Peyer's patch (tissue), 4 donors: ENCODE results near the gene C1QC. TPM values are rescaled to one million over a fixed set of nuclear protein-coding genes. Genes with fewer than 3 reads are reported as not detected.

Experiments used
- DNase-seq, 3 donors: peaks; one replicate each; pipeline ENCODE4 v3.0.0-alpha.2; 2017 to 2019
- H3K27ac ChIP-seq, 4 donors: fragments of 200-600 bp; sonication (generic); one replicate each; pipeline ENCODE4 v1.5.1; 2016 to 2019
- H3K27me3 ChIP-seq, 2 donors: fragments of 200-600 bp; sonication (generic); one replicate each; pipeline ENCODE4 v1.5.1; 2019
- H3K36me3 ChIP-seq, 3 donors: fragments of 200-600 bp; sonication (generic); one replicate each; pipeline ENCODE4 v1.5.1; 2016 to 2019
- H3K4me1 ChIP-seq, 4 donors: fragments of 200-600 bp; sonication (generic); one replicate each; pipeline ENCODE4 v1.5.1; 2016 to 2019
- H3K4me3 ChIP-seq, 4 donors: fragments of 200-600 bp; sonication (generic); 1 replicate in 3 of 4; 2 replicates in 1 of 4; pipeline ENCODE4 v1.5.1; 2016 to 2019; ENCODE audit warnings: mild to moderate bottlenecking in 1 of 4
- H3K9me3 ChIP-seq, 4 donors: fragments of 200-600 bp; sonication (generic); one replicate each; pipeline ENCODE4 v1.5.1; 2016 to 2019; ENCODE audit warnings: mild to moderate bottlenecking in 1 of 4
- CTCF ChIP-seq, 6 experiments: fragments of 450-650 bp in 4 of 6; fragments of 200-600 bp in 2 of 6; sonication (generic) in 1 of 6; IDR thresholded peaks; one replicate each; pipeline ENCODE4 v1.5.1; 2017 to 2019; ENCODE audit warnings: antibody characterized with exemption in 6 of 6, mild to moderate bottlenecking in 3 of 6, moderate library complexity in 1 of 6
- POLR2A ChIP-seq, 2 donors: fragments of 450-650 bp; IDR thresholded peaks; one replicate each; pipeline ENCODE4 v1.5.1; 2017; ENCODE audit warnings: antibody characterized with exemption in 2 of 2, mild to moderate bottlenecking in 2 of 2, moderate library complexity in 2 of 2
- total RNA-seq, 4 donors: library from RNA; depleted of rRNA; stranded (reverse); fragments of >200 nt; gene quantifications; one replicate each; pipeline ENCODE4 v1.1.0, GENCODE V29; 2016

The C1QC gene
- total RNA-seq, 4 donors from 2014 or later, result 30.1 to 85.0 (median 50.0) TPM

DNA sequence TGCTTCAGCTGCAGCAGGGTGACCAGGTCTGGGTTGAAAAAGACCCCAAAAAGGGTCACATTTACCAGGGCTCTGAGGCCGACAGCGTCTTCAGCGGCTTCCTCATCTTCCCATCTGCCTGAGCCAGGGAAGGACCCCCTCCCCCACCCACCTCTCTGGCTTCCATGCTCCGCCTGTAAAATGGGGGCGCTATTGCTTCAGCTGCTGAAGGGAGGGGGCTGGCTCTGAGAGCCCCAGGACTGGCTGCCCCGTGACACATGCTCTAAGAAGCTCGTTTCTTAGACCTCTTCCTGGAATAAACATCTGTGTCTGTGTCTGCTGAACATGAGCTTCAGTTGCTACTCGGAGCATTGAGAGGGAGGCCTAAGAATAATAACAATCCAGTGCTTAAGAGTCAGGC lies 4.1 kb upstream of the C1QC start:
- no peaks in the 10 kb centered on the region for H3K9me3 ChIP-seq
- H3K27ac ChIP-seq, result no peak overlapping the region
- DNase-seq, result peak in 1 of 3 donors; percentile 49
- no peaks in the 10 kb centered on the region for H3K27me3 ChIP-seq
- H3K4me1 ChIP-seq, result no peaks in the 10 kb centered on the region
- peak overlapping the region in 1 of 4 donors; percentile 35 for H3K4me3 ChIP-seq
- H3K36me3 ChIP-seq, result no peaks in the 10 kb centered on the region
- TF ChIP-seq POLR2A (IDR thresholded peaks at IDR 0.05) (no peak), CTCF (IDR thresholded peaks at IDR 0.05) (no peak)

GRCh38 chr1:22641247-22641646 lies 2.2 kb upstream of the C1QC start:
- no peak for TF ChIP-seq CTCF (IDR thresholded peaks at IDR 0.05)
- no peak for TF ChIP-seq POLR2A (IDR thresholded peaks at IDR 0.05)
- Histone ChIP-seq H3K4me3 (no peak overlapping the region), H3K4me1 (no peaks in the 10 kb centered on the region), H3K27ac (no peak overlapping the region), H3K27me3 (no peaks in the 10 kb centered on the region), H3K9me3 (no peaks in the 10 kb centered on the region), H3K36me3 (no peaks in the 10 kb centered on the region)
- no peak for DNase-seq

DNA sequence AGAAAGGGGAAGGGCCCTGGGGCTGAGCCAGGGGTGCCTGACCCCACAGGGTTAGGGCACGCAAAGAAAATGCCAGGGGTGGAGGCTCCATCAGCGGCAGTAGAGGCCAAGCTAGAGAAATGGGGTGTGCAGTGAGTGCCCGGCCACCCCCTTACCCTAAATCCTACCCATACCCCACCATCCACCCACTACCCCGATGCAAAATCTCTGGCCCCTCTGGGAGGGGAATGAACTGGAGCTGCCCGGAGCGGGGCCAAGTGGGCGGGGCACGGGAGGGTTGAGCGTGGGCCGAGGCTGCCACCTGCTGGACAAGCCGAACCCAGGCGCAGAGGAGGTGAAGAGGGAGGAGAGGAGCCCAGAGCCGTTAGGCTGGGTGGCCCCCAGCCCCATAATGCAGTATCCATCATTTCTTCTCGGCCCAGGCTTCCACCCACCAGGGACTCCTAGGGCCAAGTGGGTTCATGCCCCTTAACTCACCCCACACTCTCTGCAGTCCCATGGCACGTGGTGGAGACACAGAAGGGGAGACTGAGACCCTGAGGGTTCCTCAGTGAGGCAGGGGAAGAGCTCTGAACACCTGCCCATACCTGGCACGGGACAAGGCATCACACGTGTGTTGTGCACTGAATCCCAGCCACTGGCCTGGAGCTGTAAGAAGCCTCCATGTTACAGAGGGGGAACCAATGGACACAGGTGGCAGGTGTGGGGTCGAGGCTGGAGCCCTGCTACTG lies 1.4 kb upstream of the C1QC start:
- TF ChIP-seq CTCF (IDR thresholded peaks at IDR 0.05) (peak; percentile 52 to 90 (median 86)), POLR2A (IDR thresholded peaks at IDR 0.05) (no peak)
- no peaks in the 10 kb centered on the region for H3K4me1 ChIP-seq
- no peaks in the 10 kb centered on the region for H3K27me3 ChIP-seq
- peak; percentile 57 to 88 (median 86) for DNase-seq
- H3K4me3 ChIP-seq, result no peak overlapping the region
- no peak overlapping the region for H3K27ac ChIP-seq
- H3K9me3 ChIP-seq, result no peaks in the 10 kb centered on the region
- no peaks in the 10 kb centered on the region for H3K36me3 ChIP-seq

GRCh38 chr1:22643928-22644327 lies 495 bp downstream of the C1QC start:
- Histone ChIP-seq H3K4me1 (no peaks in the 10 kb centered on the region), H3K4me3 (peak overlapping the region in 2 of 4 donors; percentile 29 to 31), H3K36me3 (no peaks in the 10 kb centered on the region), H3K27me3 (no peaks in the 10 kb centered on the region), H3K27ac (peak overlapping the region in 2 of 4 donors; percentile 50 to 54), H3K9me3 (no peaks in the 10 kb centered on the region)
- no peak for DNase-seq
- TF ChIP-seq CTCF (IDR thresholded peaks at IDR 0.05) (no peak), POLR2A (IDR thresholded peaks at IDR 0.05) (no peak)

GRCh38 chr1:22645931-22646330 lies 2.5 kb downstream of the C1QC start:
- peak overlapping the region in 1 of 4 donors; percentile 22 for H3K27ac ChIP-seq
- no peaks in the 10 kb centered on the region for H3K4me1 ChIP-seq
- TF ChIP-seq CTCF (IDR thresholded peaks at IDR 0.05) (no peak), POLR2A (IDR thresholded peaks at IDR 0.05) (no peak)
- no peaks in the 10 kb centered on the region for H3K27me3 ChIP-seq
- H3K4me3 ChIP-seq, result peak overlapping the region in 1 of 4 donors; percentile 31
- no peaks in the 10 kb centered on the region for H3K36me3 ChIP-seq
- H3K9me3 ChIP-seq, result no peaks in the 10 kb centered on the region
- DNase-seq, result no peak
